Cardiac fibroblast (primary cell): ENCODE measurements around the gene COX6A2.

Experiments
- DNase-seq, 2 donors: peaks; one replicate each; pipeline versions ENCODE4 v3.0.0 to v3.0.0-alpha.2; 2010; ENCODE audit warnings: low read depth in 2 of 2
- H3K4me3 ChIP-seq, 2 donors: replicated peaks in 1 of 2; 1 replicate in 1 of 2; 2 replicates in 1 of 2; pipeline ENCODE4 v1.5.1; 2011; ENCODE audit warnings: low read depth in 2 of 2, low read length in 2 of 2, mild to moderate bottlenecking in 2 of 2, moderate library complexity in 1 of 2
- CTCF ChIP-seq: IDR thresholded peaks from one replicate; pipeline ENCODE4 v1.5.1; 2011; ENCODE audit warnings: low read depth, mild to moderate bottlenecking, low read length, inconsistent platforms

COX6A2 gene

GRCh38 chr16:31435341-31436220 lies 7.4 kb upstream of the COX6A2 start:
- TF ChIP-seq CTCF = no peak
- H3K4me3 ChIP-seq = no peak overlapping the region
- DNase-seq = no peak

- TF ChIP-seq CTCF = no peak
- no peak overlapping the region for H3K4me3 ChIP-seq
- no peak for DNase-seq
Observed at GRCh38 chr16:31430380-31431052, 2.4 kb upstream of the COX6A2 start.

- no peak for TF ChIP-seq CTCF
- no peak for DNase-seq
- H3K4me3 ChIP-seq = no peak overlapping the region
Observed at GRCh38 chr16:31429796-31430195, 1.6 kb upstream of the COX6A2 start.

DNA sequence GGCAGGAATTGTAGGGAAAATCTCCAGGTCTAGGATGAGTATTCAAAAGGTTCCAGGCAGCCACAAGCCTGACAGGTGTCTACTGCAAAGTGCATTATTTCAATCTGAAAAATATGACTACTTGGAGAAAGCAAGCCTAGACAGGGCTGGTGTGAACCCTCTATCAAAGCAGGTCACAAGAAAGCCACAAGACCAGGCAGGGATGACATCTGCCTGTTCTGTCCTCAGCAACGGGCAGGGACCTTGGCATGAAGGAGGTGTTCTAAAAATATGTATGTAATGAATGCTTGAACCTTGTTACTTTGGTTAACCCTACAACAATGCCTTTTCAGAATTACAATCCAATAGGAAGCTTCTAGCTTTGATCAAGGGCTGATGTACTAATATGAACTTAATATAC lies 1.2 kb upstream of the COX6A2 start:
- no peak for DNase-seq

GRCh38 chr16:31428638-31429247 lies 583 bp upstream of the COX6A2 start:
- H3K4me3 ChIP-seq = no peak overlapping the region
- DNase-seq = no peak
- no peak for TF ChIP-seq CTCF

More for the DNA sequence above, 1.2 kb upstream of the COX6A2 start:
- H3K4me3 ChIP-seq = no peak overlapping the region
- TF ChIP-seq CTCF = no peak

DNA sequence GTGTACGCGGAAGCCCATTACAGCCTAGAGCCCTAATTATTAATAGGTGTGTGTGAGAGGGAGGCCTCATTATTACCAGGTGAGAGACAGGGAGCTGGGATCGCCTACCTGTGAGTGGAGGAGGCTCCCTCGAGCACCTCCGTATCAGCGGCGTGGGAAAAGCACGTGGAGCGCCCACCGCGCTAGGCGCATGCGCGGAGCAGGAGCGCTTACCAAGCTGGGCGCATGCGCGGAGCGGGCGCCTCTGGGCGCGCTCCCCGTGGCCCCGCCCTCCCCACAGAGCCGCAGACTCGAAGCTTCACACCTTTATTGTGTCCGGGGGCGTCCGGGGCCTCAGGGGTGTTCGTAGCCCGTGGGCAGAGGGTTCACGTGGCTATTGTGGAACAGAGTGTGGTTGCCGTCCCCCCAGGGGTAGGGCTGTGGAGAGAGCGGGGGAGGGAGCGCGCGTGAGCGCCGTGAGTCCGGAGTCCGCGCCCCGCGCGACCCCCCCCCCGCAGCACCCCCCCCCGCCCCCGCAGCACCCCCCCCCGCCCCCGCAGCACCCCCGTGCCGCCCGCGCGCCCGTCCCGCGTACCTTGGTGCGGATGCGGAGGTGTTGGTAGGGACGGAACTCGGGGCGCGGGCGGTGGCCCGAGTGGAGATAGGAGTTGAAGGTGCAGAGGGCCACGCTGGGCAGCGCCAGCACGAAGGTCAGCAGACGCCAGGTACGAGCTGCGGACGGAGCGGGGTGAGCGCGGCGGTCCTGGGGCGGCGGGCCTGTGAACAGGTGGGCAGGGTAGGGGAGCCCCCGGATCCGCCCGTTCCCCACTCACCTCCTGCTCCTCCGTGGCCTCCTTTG lies 500 bp downstream of the COX6A2 start:
- DNase-seq = peak; percentile 20 to 40
- no peak overlapping the region for H3K4me3 ChIP-seq
- no peak for TF ChIP-seq CTCF
